HG02588 (cell line): ENCODE data around the gene P2RY6.
A peak's percentile ranks its signal among the peaks of the same experiment; 100 is the strongest.

ENCODE experiments used
- ATAC-seq: cut with Tn5 transposase; IDR thresholded peaks from one replicate; pipeline ENCODE4 v1.9.1; 2021; ENCODE audit warnings: mild to moderate bottlenecking, moderate library complexity; ENCODE audit not compliant: unreplicated experiment

Gene P2RY6

DNA sequence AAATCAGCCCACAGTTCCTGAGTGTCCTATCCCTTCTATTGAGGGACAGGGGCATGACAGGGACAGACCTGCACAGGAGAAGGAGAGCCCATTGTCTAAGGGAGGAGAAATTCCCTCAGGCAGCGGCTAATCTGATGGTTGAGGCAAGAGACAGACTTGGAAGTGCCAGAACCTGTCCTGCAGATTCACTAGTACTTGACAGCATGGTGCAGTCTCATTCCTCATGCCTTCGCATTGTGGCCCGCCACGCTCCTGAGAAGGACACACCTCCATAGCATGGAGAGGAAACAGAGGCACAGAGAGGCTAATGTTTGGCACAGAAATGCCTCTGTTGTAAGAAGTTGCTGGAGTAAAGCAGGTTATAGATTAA, 3.2 kb downstream of the P2RY6 start:
- ATAC-seq = no peak

DNA sequence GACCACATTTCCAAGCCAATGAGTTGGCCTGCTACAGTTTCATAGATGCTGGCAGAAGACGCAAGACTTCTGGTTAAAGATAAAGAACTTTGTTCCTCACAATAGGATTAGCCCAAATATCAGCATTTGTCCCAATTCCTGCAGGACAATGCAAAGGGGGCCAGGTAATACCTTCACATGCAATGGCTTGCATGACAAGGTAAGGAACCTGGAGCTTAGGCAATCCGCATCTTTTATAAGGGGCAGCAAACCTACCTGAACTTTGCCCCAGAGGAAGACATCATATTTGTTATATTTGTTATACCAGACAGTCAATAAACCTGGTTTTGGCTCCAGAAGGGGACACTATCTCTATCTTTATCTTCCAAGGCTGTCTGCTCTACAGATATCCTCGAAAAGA, 5.3 kb downstream of the P2RY6 start:
- ATAC-seq = no peak

DNA sequence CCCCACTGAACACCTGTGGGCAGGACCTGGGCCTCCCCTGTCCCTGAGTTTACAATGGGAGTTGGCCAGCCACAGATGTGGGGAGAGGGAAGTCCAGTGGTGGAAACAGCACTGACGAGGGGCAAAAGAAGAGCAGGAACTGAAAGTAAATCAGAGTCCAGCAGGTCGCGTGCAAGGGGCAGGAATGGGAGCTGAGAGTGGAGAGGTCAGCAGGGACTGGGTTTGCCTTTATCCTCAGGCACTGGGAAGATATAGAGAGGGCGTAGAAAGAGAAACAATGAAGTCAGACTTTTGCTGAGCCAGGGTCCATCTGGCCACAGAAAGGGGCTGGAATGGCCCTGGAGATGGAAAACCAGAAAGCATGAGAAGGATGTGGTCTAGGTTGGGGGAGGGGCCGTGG, 8.5 kb downstream of the P2RY6 start:
- no peak for ATAC-seq

DNA sequence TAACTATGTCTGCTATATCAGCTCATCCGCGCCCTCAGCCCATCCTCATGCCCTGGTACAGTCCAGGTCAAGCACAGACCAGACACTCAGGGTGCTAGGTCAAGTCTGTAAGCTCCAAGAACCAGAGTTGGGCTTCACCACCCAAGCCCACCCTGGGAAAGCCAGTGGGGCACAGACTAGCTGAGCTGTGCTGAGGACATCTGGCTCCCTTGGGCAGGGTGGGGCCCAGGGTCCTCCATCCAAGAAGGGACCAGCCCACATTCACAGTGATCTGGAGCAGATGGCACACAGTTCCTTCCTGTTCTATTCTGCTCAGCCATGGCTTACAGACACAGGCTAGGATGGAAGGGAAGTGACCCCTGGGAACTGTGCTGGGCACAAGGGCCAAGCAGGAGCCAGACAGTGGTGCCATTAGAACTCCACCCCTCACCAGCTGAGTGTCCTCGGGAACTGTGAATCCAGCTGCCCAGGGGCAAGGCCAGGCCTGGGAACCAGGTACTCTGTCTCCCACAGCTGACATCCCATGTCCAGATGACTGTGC, 9.1 kb downstream of the P2RY6 start:
- no peak for ATAC-seq

DNA sequence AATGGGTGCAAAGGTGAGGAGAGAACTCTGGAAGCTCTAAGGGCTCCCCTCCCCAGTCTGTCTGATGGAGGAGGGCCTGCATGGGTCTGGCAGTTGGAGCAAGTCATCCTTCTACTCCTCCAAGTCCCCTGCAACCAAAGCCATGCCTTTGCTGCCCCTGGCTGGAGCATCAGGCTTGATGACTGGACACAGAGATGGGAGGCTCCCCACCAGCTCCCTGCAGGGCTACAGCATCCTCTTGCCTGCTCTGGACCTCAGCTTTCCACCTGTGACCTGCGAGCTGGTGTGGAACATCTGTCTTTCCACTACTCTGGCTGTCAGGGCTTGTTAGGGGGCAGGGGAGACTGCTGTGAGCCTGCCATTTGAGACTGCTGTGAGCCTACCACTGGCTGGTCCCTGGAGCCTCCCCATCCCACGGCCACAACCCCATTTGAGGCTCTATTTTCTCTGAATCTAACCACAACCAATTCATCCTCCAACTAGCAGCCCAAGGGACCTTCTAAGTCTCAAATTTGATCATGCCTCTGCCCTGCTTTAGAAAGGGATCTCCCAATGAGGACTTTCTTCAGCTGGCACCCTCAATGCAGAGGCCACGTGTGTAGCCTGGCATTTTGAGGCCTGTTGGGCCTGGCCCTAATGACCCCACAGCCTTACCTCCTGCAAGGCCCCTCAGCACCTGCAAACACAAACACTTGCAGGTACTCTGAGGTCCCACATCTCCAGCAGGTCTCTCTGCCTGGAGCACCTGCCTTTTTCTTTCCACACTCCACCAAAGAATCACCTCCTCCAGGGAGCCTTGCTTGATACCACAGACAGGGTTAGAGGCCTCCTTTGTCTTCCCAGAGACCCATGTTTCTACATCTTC, 9.9 kb downstream of the P2RY6 start:
- ATAC-seq = no peak

DNA sequence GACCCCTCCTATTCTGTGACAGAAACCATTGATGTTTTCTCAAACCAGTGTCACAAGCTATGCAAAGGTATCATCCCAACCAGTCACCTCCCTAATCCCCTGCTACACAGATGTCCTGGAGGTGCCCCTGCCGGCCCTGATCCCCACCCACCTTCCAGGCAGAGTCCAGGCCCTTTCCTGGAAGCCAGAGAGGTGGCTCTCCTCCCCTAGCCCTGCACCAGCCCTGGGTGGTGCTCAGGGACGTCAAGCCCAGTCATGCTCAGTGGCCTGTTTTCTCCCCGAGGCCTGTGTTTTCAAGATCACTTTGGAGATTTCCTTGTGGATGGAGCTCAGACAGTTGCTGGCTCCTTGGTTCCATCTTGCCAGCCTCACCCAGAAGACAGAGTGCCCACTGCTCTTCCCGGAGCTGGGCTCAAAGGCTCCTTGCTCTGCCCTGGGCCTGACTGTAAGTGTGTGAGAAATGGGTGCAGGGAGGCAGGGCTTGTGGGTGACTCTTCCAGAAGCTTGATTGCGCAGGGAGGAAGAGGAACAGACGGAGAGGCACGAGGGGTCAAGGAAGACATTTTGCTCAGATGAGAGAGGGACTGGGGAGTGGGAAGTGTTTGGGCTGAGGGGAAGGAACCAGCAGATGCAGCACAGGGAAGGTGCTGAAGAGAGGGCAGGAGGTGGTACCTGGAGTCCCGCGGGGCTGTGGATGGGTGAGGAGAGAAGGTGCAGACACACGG, 11.3 kb downstream of the P2RY6 start:
- ATAC-seq = no peak

DNA sequence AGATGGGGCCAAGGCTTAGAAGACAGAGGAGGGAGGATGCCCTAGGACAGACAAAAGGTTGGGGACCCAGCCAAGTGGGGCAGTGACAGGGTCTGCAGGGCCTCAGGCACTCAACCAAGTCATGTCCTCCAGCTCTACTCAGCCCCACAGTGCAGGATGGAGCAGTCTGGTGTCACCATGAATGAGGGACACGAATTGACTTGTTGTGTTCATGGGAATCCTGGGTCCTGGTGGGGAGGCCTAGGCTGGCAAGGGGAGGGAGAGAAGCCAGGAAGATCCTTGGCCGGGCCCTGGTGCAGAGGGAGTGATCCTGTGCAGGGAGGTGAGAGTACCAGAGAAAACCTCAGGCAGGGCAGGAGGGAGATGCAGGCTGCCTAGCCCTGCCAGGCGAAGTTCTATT, 12.0 kb downstream of the P2RY6 start:
- no peak for ATAC-seq

DNA sequence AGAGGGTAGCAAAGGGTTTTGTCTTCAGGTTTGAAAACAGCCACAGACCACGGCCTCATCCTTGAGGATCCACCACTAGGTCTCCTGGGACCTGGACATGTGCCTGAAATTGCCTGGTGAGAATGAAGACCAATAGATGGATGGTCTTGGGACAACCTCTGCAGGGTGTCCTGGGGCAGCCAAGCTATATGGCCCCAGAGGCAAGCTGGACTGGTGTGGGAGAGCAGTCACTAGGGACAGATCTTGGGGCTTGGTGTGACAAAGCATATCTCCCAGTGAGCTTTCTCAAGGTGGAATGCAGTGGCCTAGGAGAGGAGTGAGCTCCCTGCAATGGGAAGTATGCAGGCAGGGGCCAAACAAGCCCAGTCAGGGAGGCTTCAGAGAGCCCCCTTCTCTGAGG, 13.6 kb downstream of the P2RY6 start:
- ATAC-seq = no peak

DNA sequence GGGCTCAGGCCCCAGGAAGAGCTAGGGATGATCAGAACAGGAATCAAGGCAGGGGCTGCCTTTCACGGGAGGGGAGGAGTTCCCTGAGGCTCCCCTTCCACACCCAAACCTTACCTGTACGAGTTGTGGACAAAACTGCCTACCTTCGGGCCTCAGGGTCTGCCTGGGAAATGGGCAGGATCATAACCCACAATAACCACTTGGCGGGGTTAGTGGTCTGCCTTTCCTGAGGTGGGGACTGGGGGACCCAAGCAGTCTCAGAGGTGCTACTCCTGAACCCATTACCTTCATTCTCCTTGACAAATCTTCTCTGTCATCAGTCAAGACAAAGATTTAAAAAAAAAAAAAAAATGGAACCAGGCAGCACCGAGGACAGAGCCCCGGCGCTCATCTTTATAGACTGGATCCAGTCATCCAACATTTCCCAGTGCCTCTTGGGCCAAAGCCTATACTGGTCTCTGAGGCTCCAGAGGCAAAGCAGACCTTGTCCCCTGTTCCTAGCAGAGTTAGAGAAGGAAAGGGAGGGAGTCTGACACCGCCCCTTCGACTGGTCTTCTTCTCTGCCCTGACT, 14.2 kb downstream of the P2RY6 start:
- no peak for ATAC-seq

DNA sequence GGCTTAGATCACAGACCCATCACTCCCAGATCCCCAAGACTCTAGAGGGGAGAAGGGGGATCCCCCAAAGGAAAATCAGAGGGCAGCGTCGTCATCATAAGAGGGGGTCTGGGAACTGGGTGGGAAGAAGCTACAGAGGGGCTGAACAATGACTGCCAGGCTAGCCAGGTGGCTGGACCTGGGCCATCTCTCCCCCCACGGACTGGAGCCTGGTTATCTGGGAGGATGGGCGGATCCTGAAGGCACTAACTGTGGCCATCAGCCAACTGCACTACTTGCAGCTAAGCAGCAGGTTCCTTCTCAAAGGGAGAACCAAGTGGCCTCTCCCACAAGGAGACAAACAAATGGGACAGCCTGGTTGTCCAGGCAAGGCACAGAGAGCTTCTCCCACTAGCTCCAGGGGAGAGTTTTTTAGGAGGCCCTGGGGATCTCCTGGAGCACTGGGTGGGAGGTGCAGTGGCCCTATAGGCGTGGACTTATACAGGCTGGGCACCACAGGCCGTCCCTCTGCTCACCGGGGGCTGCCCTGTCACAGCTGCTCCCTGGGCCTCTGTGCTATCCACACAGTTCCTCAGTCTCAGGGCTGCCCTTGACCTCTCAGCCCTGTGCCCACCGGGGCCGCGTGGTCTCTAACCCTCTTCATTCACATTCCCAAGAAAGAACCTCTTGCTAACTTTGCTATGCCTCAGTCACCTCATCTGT, 15.4 kb downstream of the P2RY6 start:
- no peak for ATAC-seq

DNA sequence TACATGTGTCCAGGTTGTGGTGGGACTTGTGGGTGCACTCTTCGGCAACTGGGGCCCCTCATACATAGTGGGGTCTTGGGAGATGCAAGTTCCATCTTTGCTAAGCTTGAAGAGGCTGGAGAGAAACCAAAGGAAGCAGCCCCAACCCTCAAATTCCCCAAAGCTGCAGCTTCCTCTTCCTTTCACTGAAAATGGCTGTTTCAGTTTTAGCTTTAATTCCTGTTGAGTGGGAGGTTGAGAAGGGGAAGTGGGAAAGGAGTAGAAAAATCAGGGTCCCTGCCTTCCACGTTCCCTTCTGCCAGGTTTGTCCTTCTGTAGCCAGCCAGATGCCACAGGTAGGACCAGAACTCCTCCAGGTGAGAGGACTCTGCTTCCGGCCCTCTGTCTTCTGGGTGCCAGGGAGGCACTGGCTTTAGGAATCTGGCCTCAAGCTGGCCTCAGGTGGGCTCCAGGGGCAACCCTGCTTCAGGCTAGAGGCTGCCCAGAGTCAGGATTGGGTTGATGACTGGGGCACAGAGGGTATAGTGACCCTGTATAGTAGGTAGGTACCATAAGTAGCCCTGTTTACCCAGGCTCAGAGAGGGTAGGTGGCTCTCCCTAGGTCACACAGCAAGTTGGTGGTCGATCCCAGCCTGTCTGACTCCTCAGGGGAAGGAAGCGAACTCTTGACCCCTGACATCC, 16.2 kb downstream of the P2RY6 start:
- ATAC-seq = no peak

DNA sequence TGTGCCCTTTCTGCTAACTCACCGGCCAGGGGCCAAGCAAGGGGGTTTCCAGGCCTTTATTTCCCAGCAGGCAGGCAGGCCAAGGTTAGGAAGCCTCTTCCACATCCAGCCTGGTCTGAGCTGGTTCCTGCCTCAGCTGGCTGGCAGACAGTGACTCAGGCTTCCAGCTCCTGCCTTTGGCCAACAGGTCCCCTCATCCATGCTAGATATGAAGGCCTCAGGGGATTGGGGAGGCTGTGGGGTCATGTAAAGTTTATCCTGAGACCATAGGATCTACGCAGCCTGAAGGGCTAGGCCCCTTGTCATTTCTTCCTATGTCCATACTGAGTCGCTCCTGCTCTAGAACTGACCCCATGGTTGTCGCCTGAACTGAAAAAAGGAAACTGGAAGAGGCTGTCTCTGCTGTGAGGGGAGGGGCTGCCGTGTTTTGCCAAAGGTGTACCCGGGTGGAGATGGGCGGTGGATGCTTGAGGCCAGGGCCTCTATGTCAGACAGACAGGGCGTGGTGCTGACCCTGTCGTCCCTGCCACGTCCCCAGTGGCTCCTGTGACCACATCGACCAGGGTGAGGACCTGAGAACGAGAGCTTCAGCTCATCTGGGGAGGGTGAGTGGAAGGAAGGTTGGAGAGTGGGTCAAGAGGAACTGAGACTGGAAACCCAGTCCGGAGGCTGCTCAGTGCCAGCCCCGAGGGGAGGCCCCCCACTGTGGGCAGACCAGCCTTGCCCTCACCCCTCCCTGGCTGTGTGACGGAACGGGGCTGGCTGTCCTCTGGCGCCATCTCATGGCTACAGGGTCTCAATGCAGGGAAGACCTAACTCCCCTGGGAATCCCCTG, 17.0 kb downstream of the P2RY6 start:
- ATAC-seq = peak; percentile 80

DNA sequence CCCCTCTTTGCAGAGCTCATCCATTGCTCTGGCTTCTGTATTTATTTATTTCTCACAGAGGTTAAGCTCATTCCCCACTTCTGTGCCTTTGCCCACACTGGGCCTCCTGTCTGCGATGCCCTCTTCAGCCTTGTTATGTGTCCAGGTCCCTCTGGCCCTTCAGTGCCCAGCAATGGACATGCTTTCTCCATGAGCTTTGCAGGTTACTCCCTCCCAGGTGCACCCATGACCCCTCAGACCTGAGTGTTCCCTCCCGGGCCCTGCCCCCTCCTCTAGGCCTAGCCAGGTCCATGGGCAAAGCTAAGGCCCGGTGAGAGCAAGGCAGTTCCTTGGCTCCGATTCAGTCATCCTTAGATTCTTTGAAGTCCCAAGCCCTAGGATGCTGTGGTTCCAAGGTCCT, 18.4 kb downstream of the P2RY6 start:
- no peak for ATAC-seq

DNA sequence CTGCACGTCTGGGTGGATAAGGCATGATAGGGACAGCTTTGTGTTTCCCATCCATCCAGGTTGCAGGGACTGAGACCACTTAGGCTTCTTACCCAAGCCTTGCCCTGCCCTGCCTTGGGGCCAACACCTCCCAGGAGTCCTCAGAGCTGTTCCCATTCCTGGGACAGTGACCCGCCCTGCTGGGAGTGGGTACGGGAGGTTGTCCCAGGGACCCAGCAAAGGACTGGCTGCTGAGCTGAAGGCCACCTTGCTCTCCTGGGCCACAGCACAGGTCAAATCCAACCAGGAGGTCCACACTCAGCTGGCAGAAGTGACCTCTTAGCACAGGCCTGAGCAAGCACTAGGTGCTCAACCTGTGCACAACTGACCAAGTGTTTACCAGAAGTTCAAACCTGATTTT, 19.1 kb downstream of the P2RY6 start:
- ATAC-seq = no peak

DNA sequence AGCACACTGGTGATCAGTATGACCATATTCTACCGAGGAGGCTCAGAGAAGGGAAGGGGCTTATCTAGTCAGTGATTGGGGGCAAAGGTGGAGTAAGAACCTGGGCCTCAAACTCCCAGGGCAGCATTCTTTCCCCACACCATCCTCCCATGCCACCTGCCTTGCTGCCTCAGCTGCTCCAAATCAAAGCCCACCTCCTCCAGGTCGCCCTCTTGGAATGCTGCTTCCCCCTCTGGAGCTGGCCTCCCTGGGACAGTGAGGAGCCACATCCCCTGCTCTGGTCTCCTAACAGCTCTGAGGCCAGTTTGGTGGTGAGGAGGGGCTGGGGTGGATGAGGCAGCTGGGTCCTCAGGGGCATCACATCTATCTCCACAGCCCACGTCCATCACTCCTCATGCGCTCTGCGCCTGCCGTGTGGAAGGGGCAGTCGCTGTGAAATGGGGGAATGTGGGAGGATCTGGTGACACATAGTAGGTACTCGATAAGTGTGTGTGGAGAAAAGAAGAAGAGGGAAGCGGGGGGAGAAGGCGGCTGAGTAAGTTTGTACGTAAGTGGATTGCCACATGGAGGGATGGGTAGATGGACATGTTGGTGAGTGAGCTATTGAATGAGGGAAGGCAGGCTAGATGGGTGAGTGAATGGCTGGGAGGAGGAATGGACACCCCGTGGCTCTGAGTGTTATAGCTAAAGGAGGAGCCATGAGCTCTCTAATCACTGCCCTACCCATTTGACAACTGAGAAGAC, 19.8 kb downstream of the P2RY6 start:
- no peak for ATAC-seq

DNA sequence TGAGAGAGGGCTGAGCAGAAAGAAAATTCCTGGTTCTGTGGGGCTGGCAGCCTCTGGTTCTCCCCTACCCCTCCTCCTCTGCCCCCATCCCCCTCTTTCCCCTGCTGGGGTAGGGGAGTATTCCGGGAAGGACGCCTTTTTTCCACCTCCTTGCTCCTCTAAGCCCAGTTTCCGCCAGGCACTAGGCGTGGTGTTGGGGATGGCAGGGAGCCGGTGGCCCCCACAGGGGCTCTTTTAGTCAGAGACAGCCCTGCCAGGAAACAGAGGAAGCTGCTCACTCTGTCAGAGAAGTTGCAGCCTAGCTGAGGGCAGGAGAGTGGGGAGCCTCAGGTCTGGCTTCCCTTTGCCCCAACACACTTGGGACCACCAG, 20.4 kb downstream of the P2RY6 start:
- ATAC-seq = no peak

DNA sequence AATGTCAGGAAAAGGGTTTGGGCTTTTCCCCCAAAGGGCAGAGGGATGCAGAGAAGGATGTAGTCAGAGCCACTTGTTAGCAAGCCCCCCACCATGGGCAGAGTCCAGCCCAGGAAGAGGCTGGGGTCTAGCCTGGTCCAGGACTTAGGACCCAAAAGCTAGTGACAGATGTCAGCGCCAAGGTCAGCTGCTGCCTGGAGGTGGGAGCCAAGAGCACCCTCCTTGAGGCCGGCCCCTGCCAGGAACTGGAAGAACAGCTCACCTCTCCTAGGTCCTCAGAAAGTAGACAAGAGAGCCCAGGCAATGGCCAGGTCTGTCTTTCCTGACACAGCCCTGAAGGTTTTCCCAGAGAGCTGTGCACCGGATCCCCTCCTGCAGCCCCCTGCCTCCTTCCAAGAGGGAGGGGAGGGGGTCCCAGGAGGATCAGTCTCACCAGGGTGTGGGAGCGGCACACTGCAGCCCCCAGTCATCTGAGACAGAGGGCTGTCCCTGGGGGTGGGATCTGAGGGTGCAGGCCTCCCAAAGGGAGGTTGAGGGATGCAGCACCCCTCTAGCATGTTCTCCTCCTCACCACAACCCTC, 21.3 kb downstream of the P2RY6 start:
- no peak for ATAC-seq

DNA sequence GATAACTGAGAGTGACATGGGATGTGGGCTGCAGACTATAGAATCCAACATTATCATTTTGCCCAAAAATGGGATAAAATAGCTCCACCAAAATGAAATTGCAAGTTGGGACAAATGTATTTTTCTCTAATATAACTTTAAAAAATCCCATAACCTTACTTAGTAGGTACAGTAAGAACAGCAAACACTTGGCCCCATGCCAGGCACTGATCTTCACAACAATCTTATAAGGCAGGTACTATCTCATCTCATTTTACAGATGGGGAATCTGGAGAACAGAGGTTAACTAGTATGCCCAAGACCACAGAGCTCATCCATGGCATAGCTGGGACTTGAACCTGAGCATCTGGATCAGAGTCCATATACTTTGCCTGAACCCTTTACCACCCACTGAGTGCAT, 22.5 kb downstream of the P2RY6 start:
- no peak for ATAC-seq
